ENCODE results near the gene CCDC170.

- TF ChIP-seq, protein P1, sequence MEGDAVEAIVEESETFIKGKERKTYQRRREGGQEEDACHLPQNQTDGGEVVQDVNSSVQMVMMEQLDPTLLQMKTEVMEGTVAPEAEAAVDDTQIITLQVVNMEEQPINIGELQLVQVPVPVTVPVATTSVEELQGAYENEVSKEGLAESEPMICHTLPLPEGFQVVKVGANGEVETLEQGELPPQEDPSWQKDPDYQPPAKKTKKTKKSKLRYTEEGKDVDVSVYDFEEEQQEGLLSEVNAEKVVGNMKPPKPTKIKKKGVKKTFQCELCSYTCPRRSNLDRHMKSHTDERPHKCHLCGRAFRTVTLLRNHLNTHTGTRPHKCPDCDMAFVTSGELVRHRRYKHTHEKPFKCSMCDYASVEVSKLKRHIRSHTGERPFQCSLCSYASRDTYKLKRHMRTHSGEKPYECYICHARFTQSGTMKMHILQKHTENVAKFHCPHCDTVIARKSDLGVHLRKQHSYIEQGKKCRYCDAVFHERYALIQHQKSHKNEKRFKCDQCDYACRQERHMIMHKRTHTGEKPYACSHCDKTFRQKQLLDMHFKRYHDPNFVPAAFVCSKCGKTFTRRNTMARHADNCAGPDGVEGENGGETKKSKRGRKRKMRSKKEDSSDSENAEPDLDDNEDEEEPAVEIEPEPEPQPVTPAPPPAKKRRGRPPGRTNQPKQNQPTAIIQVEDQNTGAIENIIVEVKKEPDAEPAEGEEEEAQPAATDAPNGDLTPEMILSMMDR (conservative IDR thresholded peaks at IDR 0.05 in 1 of 2, IDR thresholded peaks at IDR 0.05 in 1 of 2; ENCODE audit: extremely low read depth in 1 of 2, insufficient read depth in 1 of 2, low read depth in 1 of 2, low read length in 2 of 2) = no peak
- no peak for TF ChIP-seq EZH2 (IDR thresholded peaks at IDR 0.05; ENCODE audit: borderline replicate concordance, low read length)
Measured at GRCh38 chr6:151501511-151502136, 7.8 kb downstream of the CCDC170 start.

Measured in mammary epithelial cell (primary cell).